ENCODE results near the gene SLC16A12. TPM values are rescaled to one million over a fixed set of nuclear protein-coding genes. Genes with fewer than 3 reads are reported as not detected.

The SLC16A12 gene
- total RNA-seq, 1 donor from 2014 or later, result not detected

GRCh38 chr10:89478739-89479654 lies 56.4 kb downstream of the SLC16A12 start:
- no peak for ATAC-seq (ENCODE audit: low read depth)
- ChIA-PET CTCF (no interaction called here), POLR2A (no interaction called here)
- no peak for DNase-seq
- Mint-ChIP-seq H3K36me3 (ENCODE audit: low read depth) (no peaks in the 10 kb centered on the region), H3K27me3 (no peaks in the 10 kb centered on the region), H3K4me3 (no peak overlapping the region), H3K9me3 (no peaks in the 10 kb centered on the region), H3K27ac (no peak overlapping the region), H3K4me1 (peaks cover 17% of the 10 kb centered on the region)
- intact Hi-C loops (cut with micrococcal nuclease), result no loop called here
- TF ChIP-seq, protein P1, sequence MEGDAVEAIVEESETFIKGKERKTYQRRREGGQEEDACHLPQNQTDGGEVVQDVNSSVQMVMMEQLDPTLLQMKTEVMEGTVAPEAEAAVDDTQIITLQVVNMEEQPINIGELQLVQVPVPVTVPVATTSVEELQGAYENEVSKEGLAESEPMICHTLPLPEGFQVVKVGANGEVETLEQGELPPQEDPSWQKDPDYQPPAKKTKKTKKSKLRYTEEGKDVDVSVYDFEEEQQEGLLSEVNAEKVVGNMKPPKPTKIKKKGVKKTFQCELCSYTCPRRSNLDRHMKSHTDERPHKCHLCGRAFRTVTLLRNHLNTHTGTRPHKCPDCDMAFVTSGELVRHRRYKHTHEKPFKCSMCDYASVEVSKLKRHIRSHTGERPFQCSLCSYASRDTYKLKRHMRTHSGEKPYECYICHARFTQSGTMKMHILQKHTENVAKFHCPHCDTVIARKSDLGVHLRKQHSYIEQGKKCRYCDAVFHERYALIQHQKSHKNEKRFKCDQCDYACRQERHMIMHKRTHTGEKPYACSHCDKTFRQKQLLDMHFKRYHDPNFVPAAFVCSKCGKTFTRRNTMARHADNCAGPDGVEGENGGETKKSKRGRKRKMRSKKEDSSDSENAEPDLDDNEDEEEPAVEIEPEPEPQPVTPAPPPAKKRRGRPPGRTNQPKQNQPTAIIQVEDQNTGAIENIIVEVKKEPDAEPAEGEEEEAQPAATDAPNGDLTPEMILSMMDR (IDR thresholded peaks at IDR 0.05), result no peak

GRCh38 chr10:89478085-89478738 lies 57.2 kb downstream of the SLC16A12 start:
- ATAC-seq (ENCODE audit: low read depth) (peak; percentile 42), DNase-seq (no peak)
- Mint-ChIP-seq H3K27me3 (peaks cover 3% of the 10 kb centered on the region), H3K9me3 (no peaks in the 10 kb centered on the region), H3K4me3 (no peak overlapping the region), H3K4me1 (peaks cover 17% of the 10 kb centered on the region), H3K27ac (no peak overlapping the region), H3K36me3 (ENCODE audit: low read depth) (no peaks in the 10 kb centered on the region)
- POLR2A ChIA-PET, result no interaction called here
- TF ChIP-seq, protein P1 (IDR thresholded peaks at IDR 0.05), result no peak
- intact Hi-C loops (cut with micrococcal nuclease), result no loop called here
- CTCF ChIA-PET, result no interaction called here

DNA sequence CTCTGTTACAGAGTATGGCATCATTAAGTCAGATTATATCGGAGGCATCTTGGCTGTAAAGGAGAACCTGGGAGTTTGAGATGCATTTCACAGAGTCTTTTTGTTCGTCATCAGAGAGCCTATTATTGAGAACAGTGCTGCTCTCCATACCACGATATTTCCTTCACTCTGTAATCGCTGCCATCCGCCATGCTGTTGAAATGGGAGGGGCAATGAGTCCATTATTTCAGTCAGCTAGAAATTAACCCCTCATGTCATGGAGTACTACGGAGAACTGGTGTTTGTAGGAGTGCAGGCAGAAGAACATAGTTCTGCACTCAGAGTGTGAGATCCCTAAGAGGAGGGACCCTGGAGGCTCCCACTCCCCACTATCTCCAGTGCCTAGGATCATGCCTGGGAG lies 59.2 kb downstream of the SLC16A12 start:
- H3K27me3 Mint-ChIP-seq, result peaks cover 3% of the 10 kb centered on the region
- peaks cover 17% of the 10 kb centered on the region for H3K4me1 Mint-ChIP-seq

GRCh38 chr10:89475591-89475998 lies 59.8 kb downstream of the SLC16A12 start:
- Mint-ChIP-seq H3K27me3 (peaks cover 3% of the 10 kb centered on the region), H3K9me3 (no peaks in the 10 kb centered on the region), H3K4me1 (peaks cover 17% of the 10 kb centered on the region), H3K4me3 (no peak overlapping the region), H3K27ac (no peak overlapping the region), H3K36me3 (ENCODE audit: low read depth) (no peaks in the 10 kb centered on the region)
- intact Hi-C loops (cut with micrococcal nuclease), result no loop called here
- no peak for DNase-seq
- ChIA-PET CTCF (no interaction called here), POLR2A (no interaction called here)
- ATAC-seq (ENCODE audit: low read depth), result no peak
- TF ChIP-seq, protein P1 (IDR thresholded peaks at IDR 0.05), result no peak

More for the DNA sequence above, 59.2 kb downstream of the SLC16A12 start:
- ChIA-PET CTCF (no interaction called here), POLR2A (no interaction called here)
- Mint-ChIP-seq H3K27ac (no peak overlapping the region), H3K36me3 (ENCODE audit: low read depth) (no peaks in the 10 kb centered on the region), H3K4me3 (no peak overlapping the region), H3K9me3 (no peaks in the 10 kb centered on the region)
- ATAC-seq (ENCODE audit: low read depth) (no peak), DNase-seq (no peak)
- intact Hi-C loops (cut with micrococcal nuclease), result no loop called here
- TF ChIP-seq, protein P1 (IDR thresholded peaks at IDR 0.05), result no peak

GRCh38 chr10:89475125-89475524 lies 60.3 kb downstream of the SLC16A12 start:
- TF ChIP-seq, protein P1 (IDR thresholded peaks at IDR 0.05), result no peak
- ATAC-seq (ENCODE audit: low read depth) (no peak), DNase-seq (no peak)
- no peak overlapping the region for H3K4me3 Mint-ChIP-seq
- peaks cover 17% of the 10 kb centered on the region for H3K4me1 Mint-ChIP-seq
- peaks cover 3% of the 10 kb centered on the region for H3K27me3 Mint-ChIP-seq
- intact Hi-C loops (cut with micrococcal nuclease), result no loop called here
- no peak overlapping the region for H3K27ac Mint-ChIP-seq
- POLR2A ChIA-PET, result no interaction called here
- CTCF ChIA-PET, result interaction anchor here (1.2 kb wide), 1 partner anchor 9 kb away, joined by 3 read pairs; no protein-coding TSS in a partner anchor
- no peaks in the 10 kb centered on the region for H3K9me3 Mint-ChIP-seq
- no peaks in the 10 kb centered on the region for H3K36me3 Mint-ChIP-seq (ENCODE audit: low read depth)
